Fibroblast of the aortic adventitia (primary cell): ENCODE data around the gene DCST2. TPM values are rescaled to one million over a fixed set of nuclear protein-coding genes. Genes with fewer than 3 reads are reported as not detected.
"Not testable (repeated sequence)": the region's sequence is repeated elsewhere in the genome, so short reads cannot be mapped to it uniquely, and the experiment has no call there.

Experiments
- DNase-seq: peaks from one replicate; pipeline ENCODE4 v3.0.0-alpha.2; 2010; ENCODE audit warnings: low read depth
- H3K4me3 ChIP-seq: 2 replicates; pipeline ENCODE4 v1.5.1; 2011; ENCODE audit warnings: low read depth, mild to moderate bottlenecking, control low read depth, low read length, moderate library complexity
- total RNA-seq: library from RNA; depleted of rRNA; stranded (reverse); fragments of >200 nt; gene quantifications from 2 replicates; pipeline ENCODE4 v1.2.3, GENCODE V29; 2012; ENCODE audit warnings: low replicate concordance
- TF ChIP-seq, protein P1 (sequence below): IDR thresholded peaks from 2 replicates; pipeline ENCODE4 v1.5.1; 2011; ENCODE audit warnings: mild to moderate bottlenecking, low read length, control low read depth, inconsistent platforms; ENCODE audit not compliant: insufficient read depth

The DCST2 gene
- total RNA-seq, 1 donor: 0.09 TPM

DNA sequence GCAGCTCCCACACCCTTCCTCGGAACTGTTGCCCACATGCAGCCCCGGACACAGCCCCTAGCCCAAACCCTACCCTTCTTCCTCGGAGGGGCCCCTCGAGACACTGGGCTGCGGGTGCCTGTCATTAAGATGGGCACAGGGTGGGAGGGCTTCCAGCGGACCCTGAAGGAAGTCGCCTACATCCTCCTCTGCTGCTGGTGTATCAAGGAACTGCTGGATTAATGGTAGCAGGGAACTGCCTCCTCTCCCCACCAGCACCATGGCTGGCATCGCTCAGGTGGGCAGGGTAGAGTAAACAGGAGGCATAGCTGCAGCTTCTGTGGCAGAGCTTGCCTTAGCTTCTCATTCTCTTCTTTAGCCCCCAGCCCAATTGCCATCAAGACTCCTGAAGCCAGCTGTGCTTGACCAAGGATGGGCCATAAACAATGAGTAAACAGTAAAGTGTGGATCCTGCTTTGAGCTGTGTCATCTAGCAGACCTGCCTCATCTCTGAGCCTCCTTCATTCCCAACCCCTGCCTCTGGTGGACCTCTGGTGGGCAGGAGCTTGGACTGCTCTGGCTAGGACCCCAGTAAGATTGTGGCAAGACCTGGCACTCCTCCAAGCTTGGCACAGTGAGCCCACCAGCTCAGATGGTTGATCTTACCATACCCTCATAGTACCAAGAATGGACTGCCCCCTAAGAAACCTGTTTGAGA, 39.9 kb downstream of the DCST2 start, which contains the start of gene LENEP:
TSS of gene LENEP (plus strand) at position 15 of the 697 bp plus-strand sequence. CDS start at position 37, 22 bp downstream.
- TF ChIP-seq, protein P1, sequence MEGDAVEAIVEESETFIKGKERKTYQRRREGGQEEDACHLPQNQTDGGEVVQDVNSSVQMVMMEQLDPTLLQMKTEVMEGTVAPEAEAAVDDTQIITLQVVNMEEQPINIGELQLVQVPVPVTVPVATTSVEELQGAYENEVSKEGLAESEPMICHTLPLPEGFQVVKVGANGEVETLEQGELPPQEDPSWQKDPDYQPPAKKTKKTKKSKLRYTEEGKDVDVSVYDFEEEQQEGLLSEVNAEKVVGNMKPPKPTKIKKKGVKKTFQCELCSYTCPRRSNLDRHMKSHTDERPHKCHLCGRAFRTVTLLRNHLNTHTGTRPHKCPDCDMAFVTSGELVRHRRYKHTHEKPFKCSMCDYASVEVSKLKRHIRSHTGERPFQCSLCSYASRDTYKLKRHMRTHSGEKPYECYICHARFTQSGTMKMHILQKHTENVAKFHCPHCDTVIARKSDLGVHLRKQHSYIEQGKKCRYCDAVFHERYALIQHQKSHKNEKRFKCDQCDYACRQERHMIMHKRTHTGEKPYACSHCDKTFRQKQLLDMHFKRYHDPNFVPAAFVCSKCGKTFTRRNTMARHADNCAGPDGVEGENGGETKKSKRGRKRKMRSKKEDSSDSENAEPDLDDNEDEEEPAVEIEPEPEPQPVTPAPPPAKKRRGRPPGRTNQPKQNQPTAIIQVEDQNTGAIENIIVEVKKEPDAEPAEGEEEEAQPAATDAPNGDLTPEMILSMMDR: no peak
- no peak within 1 kb of the TSS for H3K4me3 ChIP-seq
- DNase-seq: no peak

DNA sequence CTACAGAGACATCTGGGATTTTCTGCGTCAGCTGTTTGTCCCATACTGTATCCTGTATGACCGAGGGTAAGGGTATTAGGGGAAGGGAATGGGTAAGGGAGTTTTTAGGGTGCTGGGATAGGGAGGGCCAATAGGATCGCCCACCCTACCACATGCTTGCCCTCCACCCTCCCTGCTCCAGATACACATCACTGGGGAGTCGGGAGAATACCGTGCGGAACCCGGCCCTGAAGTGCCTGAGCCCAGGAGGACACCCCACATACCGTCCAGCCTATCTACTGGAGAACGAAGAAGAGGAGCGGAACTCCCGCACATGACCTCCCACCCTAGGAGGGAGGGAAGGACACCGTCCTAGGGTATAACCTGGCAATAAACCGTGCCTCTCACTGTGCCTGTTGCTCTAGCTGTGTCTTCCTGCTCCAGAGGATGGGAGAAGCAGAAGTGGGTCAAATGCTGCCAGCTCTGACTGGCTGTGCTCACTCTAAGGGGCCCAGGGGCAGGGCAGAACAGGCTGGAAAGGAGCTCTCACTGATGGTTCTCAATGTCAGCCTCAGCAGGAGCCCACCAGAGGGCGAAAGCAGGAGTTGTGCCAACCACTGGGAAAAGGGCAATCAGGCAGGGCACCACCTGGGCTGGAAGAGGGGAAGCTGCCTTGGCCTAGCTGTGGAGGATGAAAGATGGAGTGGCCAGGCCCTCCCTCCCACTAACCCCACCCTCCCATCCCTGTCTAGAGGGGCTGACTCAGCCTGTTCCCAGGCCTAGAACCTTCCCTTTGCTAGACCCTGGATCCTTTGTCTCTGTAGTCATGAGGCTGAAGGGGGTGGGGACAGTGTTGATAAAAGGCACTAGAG, 40.6 kb downstream of the DCST2 start:
- no peak overlapping the region for H3K4me3 ChIP-seq
- TF ChIP-seq, protein P1: peak; percentile 15
- peak; percentile 51 for DNase-seq

DNA sequence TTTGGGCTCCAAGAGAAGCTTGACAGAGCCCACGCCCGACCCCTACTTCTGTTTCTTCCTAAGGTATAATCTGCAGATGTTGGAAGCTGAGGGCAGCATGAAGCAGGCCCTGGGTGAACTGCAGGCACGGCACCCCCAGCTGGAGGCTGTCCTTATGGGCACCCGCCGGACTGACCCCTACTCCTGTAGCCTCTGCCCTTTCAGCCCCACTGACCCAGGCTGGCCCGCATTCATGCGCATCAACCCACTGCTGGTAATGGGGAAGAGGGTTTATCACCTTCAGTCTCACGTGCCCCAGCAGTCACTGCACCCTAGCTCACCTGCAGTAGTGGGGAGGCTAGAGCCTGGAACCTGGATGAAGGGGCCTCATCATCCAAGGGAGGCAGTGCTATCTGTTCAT, 43.3 kb downstream of the DCST2 start:
- TF ChIP-seq, protein P1: no peak
- DNase-seq: no peak
- H3K4me3 ChIP-seq: no peak overlapping the region

DNA sequence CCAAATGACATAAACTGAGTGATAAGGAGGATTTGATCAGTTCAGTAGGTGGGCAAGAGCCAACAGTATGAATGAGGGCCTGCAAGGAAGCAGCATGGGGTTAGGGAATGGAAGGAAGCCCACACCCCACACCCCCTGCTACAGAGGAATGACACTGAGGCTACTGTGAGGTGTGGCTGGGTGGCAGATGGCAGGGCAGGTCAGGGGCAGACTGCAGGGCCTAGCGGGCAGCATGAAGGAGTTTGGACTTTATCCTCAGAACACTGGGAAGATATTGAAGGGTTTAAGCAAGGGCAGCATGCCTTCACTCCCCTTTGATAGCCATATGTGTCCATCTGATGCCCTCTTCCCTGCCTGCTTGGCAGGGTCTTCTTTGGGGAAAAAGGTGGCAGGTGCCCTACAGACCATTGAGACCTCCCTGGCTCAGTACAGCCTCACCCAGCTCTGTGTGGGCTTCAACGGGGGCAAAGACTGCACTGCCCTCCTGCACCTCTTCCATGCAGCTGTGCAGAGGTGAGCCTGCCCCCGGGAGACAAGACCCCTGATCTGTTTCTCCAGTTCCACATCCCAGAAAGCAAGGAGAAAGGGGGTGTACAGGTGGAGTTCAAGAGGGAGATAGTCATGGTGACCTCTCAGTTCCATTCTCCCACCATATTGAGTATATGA, 44.3 kb downstream of the DCST2 start:
- no peak for DNase-seq
- TF ChIP-seq, protein P1: no peak
- H3K4me3 ChIP-seq: no peak overlapping the region

DNA sequence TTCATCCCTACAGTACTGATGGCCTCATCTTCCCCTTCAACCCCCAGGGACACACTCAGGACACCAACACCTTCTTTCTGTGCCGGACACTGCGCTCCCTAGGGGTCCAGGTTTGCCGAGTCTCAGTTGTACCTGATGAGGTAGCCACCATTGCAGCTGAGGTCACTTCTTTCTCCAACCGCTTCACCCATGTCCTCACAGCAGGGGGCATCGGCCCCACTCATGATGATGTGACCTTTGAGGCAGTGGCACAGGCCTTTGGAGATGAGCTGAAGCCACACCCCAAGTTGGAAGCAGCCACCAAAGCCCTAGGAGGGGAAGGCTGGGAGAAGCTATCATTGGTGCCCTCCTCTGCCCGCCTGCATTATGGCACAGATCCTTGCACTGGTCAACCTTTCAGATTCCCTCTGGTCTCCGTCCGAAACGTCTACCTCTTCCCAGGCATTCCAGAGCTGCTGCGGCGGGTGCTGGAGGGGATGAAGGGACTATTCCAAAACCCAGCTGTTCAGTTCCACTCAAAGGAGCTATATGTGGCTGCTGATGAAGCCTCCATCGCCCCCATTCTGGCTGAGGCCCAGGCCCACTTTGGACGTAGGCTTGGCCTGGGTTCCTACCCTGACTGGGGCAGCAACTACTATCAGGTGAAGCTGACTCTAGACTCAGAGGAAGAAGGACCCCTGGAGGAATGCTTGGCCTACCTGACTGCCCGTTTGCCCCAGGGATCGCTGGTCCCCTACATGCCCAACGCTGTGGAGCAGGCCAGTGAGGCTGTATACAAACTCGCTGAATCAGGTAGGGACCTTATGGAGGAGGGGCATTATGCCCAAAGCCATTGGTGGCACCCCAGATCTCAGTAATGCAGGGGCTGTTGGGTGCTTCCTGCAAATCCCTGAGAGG, 45.3 kb downstream of the DCST2 start:
- no peak for DNase-seq
- no peak overlapping the region for H3K4me3 ChIP-seq
- TF ChIP-seq, protein P1: no peak

DNA sequence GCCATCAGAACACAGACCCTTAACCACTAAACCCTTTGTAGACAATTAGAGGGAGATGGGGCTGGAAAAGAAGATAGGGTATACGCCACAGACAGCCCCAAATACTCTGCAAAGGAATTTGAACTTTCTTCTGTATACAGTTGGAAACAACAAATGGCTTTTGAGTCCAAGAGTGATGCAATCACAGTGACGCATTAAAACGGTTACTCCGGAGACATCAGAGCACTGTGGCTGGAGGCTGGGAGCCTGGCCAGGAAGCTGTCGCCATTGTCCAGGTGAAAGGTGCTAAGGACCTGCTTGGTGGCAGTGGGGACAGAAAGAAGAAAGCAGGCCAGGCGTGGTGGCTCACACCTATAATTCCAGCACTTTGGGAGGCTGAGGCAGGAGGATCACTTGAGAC, 46.3 kb downstream of the DCST2 start:
- no peak overlapping the region for H3K4me3 ChIP-seq
- TF ChIP-seq, protein P1: no peak
- peak; percentile 34 for DNase-seq

DNA sequence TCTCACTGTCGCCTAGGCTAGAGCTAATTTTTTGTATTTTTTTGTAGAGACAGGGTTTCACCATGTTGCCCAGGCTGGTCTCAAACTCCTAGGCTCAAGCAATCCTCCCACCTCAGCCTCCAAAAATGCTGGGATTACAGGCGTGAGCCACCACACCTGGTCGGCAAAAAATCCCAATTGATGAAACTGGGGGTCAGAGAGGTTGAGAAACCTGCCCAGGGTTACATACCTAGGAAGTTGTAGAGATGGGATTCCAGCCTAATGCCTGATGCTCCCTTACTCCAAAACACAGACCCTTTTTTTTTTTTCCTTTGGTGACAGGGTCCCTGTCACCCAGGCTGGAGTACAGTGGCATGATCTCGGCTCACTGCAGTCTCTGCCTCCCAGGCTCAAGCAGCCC, 46.8 kb downstream of the DCST2 start:
- not testable (repeated sequence) for DNase-seq, H3K4me3 ChIP-seq
